HCT116 (cell line): ENCODE measurements around the gene SUB1. TPM values are rescaled to one million over a fixed set of nuclear protein-coding genes. Genes with fewer than 3 reads are reported as not detected.

Source experiments
- ATAC-seq: fragments of 200-7000 bp; cut with Tn5 transposase; 2 replicates; pipeline ENCODE4 v1.9.1; 2020; ENCODE audit warnings: mild to moderate bottlenecking, moderate library complexity
- BruUV-seq: library from RNA; stranded (reverse); fragments of 400-500 nt; replicated peaks from 2 replicates; lab custom pipeline; 2021; lab: Mats Ljungman, UMichigan
- CTCF ChIA-PET: fragments of 300-600 bp; sonication (Branson Sonifier 250); formaldehyde crosslinking; loops from one replicate; lab custom pipeline; 2021; ENCODE audit warnings: antibody characterized with exemption; lab: Charles Lee
- POLR2A ChIA-PET: fragments of 300-600, 350-600 bp; sonication (Branson Sonifier 250); formaldehyde crosslinking; loops from one replicate; lab custom pipeline; 2021; ENCODE audit warnings: antibody characterized with exemption; lab: Charles Lee
- RAD21 ChIA-PET, 2 experiments: fragments of 300-600 bp; sonication (Branson Sonifier 250); formaldehyde crosslinking; loops; one replicate each; lab custom pipeline; 2023; ENCODE audit warnings: low total read pairs in 2 of 2; ENCODE audit not compliant: uncharacterized antibody in 2 of 2, unreplicated experiment in 2 of 2, low non-redundant PET in 1 of 2; lab: Charles Lee
- DNase-seq: peaks from one replicate; pipeline ENCODE4 v3.0.0-alpha.2; 2010; ENCODE audit warnings: low read depth, low spot score
- H2AFZ ChIP-seq: fragments of 200-600 bp; shearing (Covaris generic), sonication (generic); 2 replicates; pipeline ENCODE4 v1.6.1; 2017; ENCODE audit warnings: low read depth, mixed run types, mixed read lengths, antibody characterized with exemption, low read length; ENCODE audit not compliant: poor library complexity, severe bottlenecking
- H3K27ac ChIP-seq: 2 replicates; pipeline ENCODE4 v1.5.1; 2012; ENCODE audit warnings: low read depth, low read length
- H3K27me3 ChIP-seq: fragments of 200-600 bp; sonication (generic); 2 replicates; pipeline ENCODE4 v1.6.1; 2016; ENCODE audit warnings: mixed run types, low read length, mixed read lengths; ENCODE audit not compliant: insufficient read depth
- H3K36me3 ChIP-seq, 2 experiments: fragments of 200-500 bp in 1 of 2; fragments of 200-600 bp in 1 of 2; sonication (Bioruptor generic) in 1 of 2; sonication (generic) in 1 of 2; 2 replicates each; pipeline versions ENCODE4 v1.5.1 to v1.6.1; 2014 to 2016; ENCODE audit warnings: low read length in 2 of 2, inconsistent platforms in 1 of 2, mixed read lengths in 1 of 2, mixed run types in 1 of 2; ENCODE audit not compliant: insufficient read depth in 2 of 2, control insufficient read depth in 1 of 2
- H3K4me1 ChIP-seq, 2 experiments: fragments of 200-600 bp in 1 of 2; sonication (generic) in 1 of 2; 2 replicates each; pipeline versions ENCODE4 v1.5.1 to v1.6.1; 2012 to 2017; ENCODE audit warnings: low read length in 2 of 2, inconsistent platforms in 1 of 2, mild to moderate bottlenecking in 1 of 2, mixed read lengths in 1 of 2, mixed run types in 1 of 2, moderate library complexity in 1 of 2; ENCODE audit not compliant: insufficient read depth in 2 of 2, control insufficient read depth in 1 of 2
- H3K4me2 ChIP-seq: fragments of 200-600 bp; sonication (generic); 2 replicates; pipeline ENCODE4 v1.6.1; 2017; ENCODE audit warnings: mixed run types, low read length, mixed read lengths
- H3K4me3 ChIP-seq, 2 experiments: fragments of 200-600 bp in 1 of 2; sonication (generic) in 1 of 2; replicated peaks in 1 of 2; 2 replicates each; pipeline ENCODE4 v1.5.1; 2011 to 2016; ENCODE audit warnings: low read length in 2 of 2, control low read depth in 1 of 2, low read depth in 1 of 2, mild to moderate bottlenecking in 1 of 2, mixed read lengths in 1 of 2, mixed run types in 1 of 2
- H3K79me2 ChIP-seq: fragments of 200-600 bp; sonication (generic); 2 replicates; pipeline ENCODE4 v1.6.1; 2017; ENCODE audit warnings: mild to moderate bottlenecking, mixed run types, low read length, moderate library complexity, mixed read lengths; ENCODE audit not compliant: insufficient read depth
- H3K9ac ChIP-seq: fragments of 200-600 bp; sonication (generic); 2 replicates; pipeline ENCODE4 v1.6.1; 2016; ENCODE audit warnings: low read length, mixed read lengths
- H3K9me2 ChIP-seq: fragments of 200-600 bp; sonication (generic), shearing (Covaris generic); 2 replicates; pipeline ENCODE4 v1.6.1; 2017; ENCODE audit warnings: mixed run types, mild to moderate bottlenecking, moderate library complexity; ENCODE audit not compliant: insufficient read depth
- H3K9me3 ChIP-seq, 2 experiments: fragments of 200-500 bp in 1 of 2; fragments of 200-600 bp in 1 of 2; sonication (Bioruptor generic) in 1 of 2; sonication (generic) in 1 of 2; 2 replicates each; pipeline ENCODE4 v1.6.1; 2014 to 2017; ENCODE audit warnings: low read length in 2 of 2, mixed read lengths in 2 of 2, inconsistent platforms in 1 of 2, low read depth in 1 of 2, mild to moderate bottlenecking in 1 of 2, mixed run types in 1 of 2, moderate library complexity in 1 of 2; ENCODE audit not compliant: control insufficient read depth in 1 of 2, insufficient read depth in 1 of 2
- H4K20me1 ChIP-seq: fragments of 200-600 bp; sonication (generic), shearing (Covaris generic); 2 replicates; pipeline ENCODE4 v1.6.1; 2017; ENCODE audit warnings: mixed run types, mild to moderate bottlenecking, moderate library complexity; ENCODE audit not compliant: insufficient read depth
- CBX3 ChIP-seq: IDR thresholded peaks from 2 replicates; pipeline ENCODE4 v1.6.1; 2012; ENCODE audit warnings: low read depth
- EGR1 ChIP-seq: IDR thresholded peaks from 2 replicates; pipeline ENCODE4 v1.6.1; 2012; ENCODE audit warnings: low read depth
- EZH2 ChIP-seq: fragments of 200-600 bp; sonication (generic); IDR thresholded peaks from 2 replicates; pipeline ENCODE4 v1.6.1; 2017; ENCODE audit warnings: antibody characterized with exemption, mixed run types
- EZH2phosphoT487 ChIP-seq: fragments of 200-600 bp; IDR thresholded peaks from 2 replicates; pipeline ENCODE4 v1.6.1; 2018; ENCODE audit warnings: antibody characterized with exemption, borderline replicate concordance
- FOSL1 ChIP-seq: IDR thresholded peaks from 2 replicates; pipeline ENCODE4 v1.6.1; 2012; ENCODE audit warnings: low read depth
- POLR2A ChIP-seq: IDR thresholded peaks from 2 replicates; pipeline ENCODE4 v1.7.0; 2011; ENCODE audit warnings: borderline replicate concordance; ENCODE audit not compliant: insufficient read depth, insufficient read length; ENCODE audit errors: extremely low read depth
- RAD21 ChIP-seq: IDR thresholded peaks from 2 replicates; pipeline ENCODE4 v1.6.1; 2012; ENCODE audit warnings: low read depth, mild to moderate bottlenecking
- SIN3A ChIP-seq: IDR thresholded peaks from 2 replicates; pipeline ENCODE4 v1.6.1; 2012; ENCODE audit warnings: low read depth
- SP1 ChIP-seq: IDR thresholded peaks from 2 replicates; pipeline ENCODE4 v1.6.1; 2012; ENCODE audit warnings: low read depth
- SRF ChIP-seq: IDR thresholded peaks from 2 replicates; pipeline ENCODE4 v1.6.1; 2012; ENCODE audit warnings: low read depth
- TCF7L2 ChIP-seq: IDR thresholded peaks from 2 replicates; pipeline ENCODE4 v1.7.0; 2011; ENCODE audit warnings: borderline replicate concordance, inconsistent platforms; ENCODE audit not compliant: insufficient read depth, insufficient read length; ENCODE audit errors: extremely low read depth
- YY1 ChIP-seq: IDR thresholded peaks from 2 replicates; pipeline ENCODE4 v1.6.1; 2011; ENCODE audit warnings: low read length, low read depth, moderate library complexity, mild to moderate bottlenecking; ENCODE audit not compliant: insufficient replicate concordance; ENCODE audit errors: extremely low read depth
- ZFX ChIP-seq: fragments of 450-650 bp; IDR thresholded peaks from 2 replicates; pipeline ENCODE4 v1.6.1; 2017
- ZNF274 ChIP-seq: fragments of 200-500 bp; sonication (Bioruptor generic); IDR thresholded peaks from 2 replicates; pipeline ENCODE4 v1.6.1; 2014; ENCODE audit warnings: mild to moderate bottlenecking, low read depth, low read length, inconsistent platforms
- intact Hi-C: fragments of 100-400 bp; cut with micrococcal nuclease; formaldehyde crosslinking; loops from 2 replicates; pipeline ENCODE4 v1.10.0; 2022
- total RNA-seq: library from RNA; stranded (reverse); gene quantifications from one replicate; pipeline ENCODE4 v1.2.1, GENCODE V29; 2021; ENCODE audit not compliant: unreplicated experiment
- TF ChIP-seq, protein P1 (sequence below): IDR thresholded peaks from 2 replicates; pipeline ENCODE4 v1.6.1; 2012
- TF ChIP-seq, protein P2 (sequence below): IDR thresholded peaks from 2 replicates; pipeline ENCODE4 v1.6.1; 2012; ENCODE audit warnings: low read depth
- TF ChIP-seq, protein P3 (sequence below): IDR thresholded peaks from 2 replicates; pipeline ENCODE4 v1.6.1; 2011; ENCODE audit warnings: mild to moderate bottlenecking, low read length, moderate library complexity; ENCODE audit not compliant: insufficient replicate concordance; ENCODE audit errors: extremely low read depth
- TF ChIP-seq, protein P4 (sequence below): IDR thresholded peaks from 2 replicates; pipeline ENCODE4 v1.6.1; 2012

Gene SUB1
- total RNA-seq, 1 experiment from 2014 or later = 216 TPM

DNA sequence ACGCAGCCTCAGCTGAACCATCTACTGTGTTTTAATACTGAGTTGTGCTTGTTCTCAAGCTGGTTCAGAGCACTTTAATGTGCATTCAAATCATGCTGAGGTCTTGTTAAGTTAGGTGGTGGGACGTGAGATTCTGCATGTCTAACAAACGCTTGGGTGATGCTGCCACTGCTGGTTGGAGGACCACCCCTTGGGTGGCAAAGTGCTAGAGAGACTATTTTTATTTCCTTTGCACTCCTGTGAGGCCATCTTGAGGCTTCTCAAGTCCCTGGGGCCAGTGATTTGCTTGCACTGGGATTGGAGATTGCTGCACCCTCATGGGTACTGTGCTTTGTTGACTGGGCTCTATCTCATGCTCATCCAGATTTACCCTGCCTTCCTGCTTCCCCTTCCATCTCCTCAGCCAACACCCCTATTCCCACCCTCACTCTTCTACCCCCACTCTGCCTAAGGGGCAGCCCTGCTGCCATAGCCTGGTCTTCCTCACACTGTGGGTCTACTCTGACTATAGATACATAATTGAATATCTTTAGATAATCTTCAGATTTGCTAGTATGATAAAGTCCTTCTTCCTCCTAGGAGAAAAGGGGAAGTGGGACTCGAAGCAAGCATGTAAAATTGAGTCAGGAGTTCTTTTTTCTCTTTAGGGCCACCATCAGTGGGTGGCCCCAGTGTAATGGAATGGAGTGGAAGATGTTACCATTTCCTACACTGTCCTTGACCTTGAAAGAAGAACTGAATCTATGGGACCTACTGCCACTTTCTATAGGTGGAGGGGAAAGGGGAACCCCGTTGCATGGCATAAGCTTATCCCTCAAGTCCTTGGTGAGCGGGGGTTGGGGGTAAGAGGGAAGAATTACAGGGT lies 45.1 kb upstream of the SUB1 start:
- no peaks in the 10 kb centered on the region for H3K79me2 ChIP-seq
- ATAC-seq (no peak), DNase-seq (no peak)
- H2AFZ ChIP-seq = no peak overlapping the region
- intact Hi-C loops = no loop called here
- RAD21 ChIA-PET = no interaction called here
- no peak overlapping the region for H3K4me2 ChIP-seq
- H3K27me3 ChIP-seq = no peaks in the 10 kb centered on the region
- no peaks in the 10 kb centered on the region for H3K4me1 ChIP-seq
- H3K9me3 ChIP-seq = no peaks in the 10 kb centered on the region
- TF ChIP-seq CBX3 (no peak), ZNF274 (no peak), SP1 (no peak), SIN3A (no peak), EZH2phosphoT487 (no peak), SRF (no peak), EGR1 (no peak), RAD21 (no peak), POLR2A (no peak), TCF7L2 (no peak), YY1 (no peak), EZH2 (no peak), ZFX (no peak), FOSL1 (no peak)
- TF ChIP-seq, protein P1, sequence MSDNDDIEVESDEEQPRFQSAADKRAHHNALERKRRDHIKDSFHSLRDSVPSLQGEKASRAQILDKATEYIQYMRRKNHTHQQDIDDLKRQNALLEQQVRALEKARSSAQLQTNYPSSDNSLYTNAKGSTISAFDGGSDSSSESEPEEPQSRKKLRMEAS = no peak
- TF ChIP-seq, protein P2, sequence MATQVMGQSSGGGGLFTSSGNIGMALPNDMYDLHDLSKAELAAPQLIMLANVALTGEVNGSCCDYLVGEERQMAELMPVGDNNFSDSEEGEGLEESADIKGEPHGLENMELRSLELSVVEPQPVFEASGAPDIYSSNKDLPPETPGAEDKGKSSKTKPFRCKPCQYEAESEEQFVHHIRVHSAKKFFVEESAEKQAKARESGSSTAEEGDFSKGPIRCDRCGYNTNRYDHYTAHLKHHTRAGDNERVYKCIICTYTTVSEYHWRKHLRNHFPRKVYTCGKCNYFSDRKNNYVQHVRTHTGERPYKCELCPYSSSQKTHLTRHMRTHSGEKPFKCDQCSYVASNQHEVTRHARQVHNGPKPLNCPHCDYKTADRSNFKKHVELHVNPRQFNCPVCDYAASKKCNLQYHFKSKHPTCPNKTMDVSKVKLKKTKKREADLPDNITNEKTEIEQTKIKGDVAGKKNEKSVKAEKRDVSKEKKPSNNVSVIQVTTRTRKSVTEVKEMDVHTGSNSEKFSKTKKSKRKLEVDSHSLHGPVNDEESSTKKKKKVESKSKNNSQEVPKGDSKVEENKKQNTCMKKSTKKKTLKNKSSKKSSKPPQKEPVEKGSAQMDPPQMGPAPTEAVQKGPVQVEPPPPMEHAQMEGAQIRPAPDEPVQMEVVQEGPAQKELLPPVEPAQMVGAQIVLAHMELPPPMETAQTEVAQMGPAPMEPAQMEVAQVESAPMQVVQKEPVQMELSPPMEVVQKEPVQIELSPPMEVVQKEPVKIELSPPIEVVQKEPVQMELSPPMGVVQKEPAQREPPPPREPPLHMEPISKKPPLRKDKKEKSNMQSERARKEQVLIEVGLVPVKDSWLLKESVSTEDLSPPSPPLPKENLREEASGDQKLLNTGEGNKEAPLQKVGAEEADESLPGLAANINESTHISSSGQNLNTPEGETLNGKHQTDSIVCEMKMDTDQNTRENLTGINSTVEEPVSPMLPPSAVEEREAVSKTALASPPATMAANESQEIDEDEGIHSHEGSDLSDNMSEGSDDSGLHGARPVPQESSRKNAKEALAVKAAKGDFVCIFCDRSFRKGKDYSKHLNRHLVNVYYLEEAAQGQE = no peak
- TF ChIP-seq, protein P3, sequence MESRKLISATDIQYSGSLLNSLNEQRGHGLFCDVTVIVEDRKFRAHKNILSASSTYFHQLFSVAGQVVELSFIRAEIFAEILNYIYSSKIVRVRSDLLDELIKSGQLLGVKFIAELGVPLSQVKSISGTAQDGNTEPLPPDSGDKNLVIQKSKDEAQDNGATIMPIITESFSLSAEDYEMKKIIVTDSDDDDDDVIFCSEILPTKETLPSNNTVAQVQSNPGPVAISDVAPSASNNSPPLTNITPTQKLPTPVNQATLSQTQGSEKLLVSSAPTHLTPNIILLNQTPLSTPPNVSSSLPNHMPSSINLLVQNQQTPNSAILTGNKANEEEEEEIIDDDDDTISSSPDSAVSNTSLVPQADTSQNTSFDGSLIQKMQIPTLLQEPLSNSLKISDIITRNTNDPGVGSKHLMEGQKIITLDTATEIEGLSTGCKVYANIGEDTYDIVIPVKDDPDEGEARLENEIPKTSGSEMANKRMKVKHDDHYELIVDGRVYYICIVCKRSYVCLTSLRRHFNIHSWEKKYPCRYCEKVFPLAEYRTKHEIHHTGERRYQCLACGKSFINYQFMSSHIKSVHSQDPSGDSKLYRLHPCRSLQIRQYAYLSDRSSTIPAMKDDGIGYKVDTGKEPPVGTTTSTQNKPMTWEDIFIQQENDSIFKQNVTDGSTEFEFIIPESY = no peak
- TF ChIP-seq, protein P4, sequence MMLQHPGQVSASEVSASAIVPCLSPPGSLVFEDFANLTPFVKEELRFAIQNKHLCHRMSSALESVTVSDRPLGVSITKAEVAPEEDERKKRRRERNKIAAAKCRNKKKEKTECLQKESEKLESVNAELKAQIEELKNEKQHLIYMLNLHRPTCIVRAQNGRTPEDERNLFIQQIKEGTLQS = no peak
- CTCF ChIA-PET = no interaction called here
- H3K9ac ChIP-seq = no peak overlapping the region
- H4K20me1 ChIP-seq = no peaks in the 10 kb centered on the region
- no TSS peak for BruUV-seq
- no peak overlapping the region for H3K4me3 ChIP-seq
- H3K27ac ChIP-seq = no peak overlapping the region
- no peaks in the 10 kb centered on the region for H3K9me2 ChIP-seq
- POLR2A ChIA-PET = no interaction called here
- no peaks in the 10 kb centered on the region for H3K36me3 ChIP-seq
